SU-DHL-6 (cell line): ENCODE data around the gene LTO1.

Experiments used
- EZH2phosphoT487 ChIP-seq: fragments of 200-600 bp; sonication (generic), shearing (Covaris generic); conservative IDR thresholded peaks from 2 replicates; pipeline ENCODE4 v1.6.1; 2018; ENCODE audit warnings: mild to moderate bottlenecking, antibody characterized with exemption, low read length, moderate library complexity, mixed read lengths
- TF ChIP-seq, protein P1 (sequence below): fragments of 200-600 bp; sonication (generic); IDR thresholded peaks from one replicate; pipeline ENCODE4 v1.5.1; 2017; ENCODE audit warnings: antibody characterized with exemption, mild to moderate bottlenecking, low read length, moderate library complexity; ENCODE audit not compliant: insufficient read depth, poor library complexity, severe bottlenecking

DNA sequence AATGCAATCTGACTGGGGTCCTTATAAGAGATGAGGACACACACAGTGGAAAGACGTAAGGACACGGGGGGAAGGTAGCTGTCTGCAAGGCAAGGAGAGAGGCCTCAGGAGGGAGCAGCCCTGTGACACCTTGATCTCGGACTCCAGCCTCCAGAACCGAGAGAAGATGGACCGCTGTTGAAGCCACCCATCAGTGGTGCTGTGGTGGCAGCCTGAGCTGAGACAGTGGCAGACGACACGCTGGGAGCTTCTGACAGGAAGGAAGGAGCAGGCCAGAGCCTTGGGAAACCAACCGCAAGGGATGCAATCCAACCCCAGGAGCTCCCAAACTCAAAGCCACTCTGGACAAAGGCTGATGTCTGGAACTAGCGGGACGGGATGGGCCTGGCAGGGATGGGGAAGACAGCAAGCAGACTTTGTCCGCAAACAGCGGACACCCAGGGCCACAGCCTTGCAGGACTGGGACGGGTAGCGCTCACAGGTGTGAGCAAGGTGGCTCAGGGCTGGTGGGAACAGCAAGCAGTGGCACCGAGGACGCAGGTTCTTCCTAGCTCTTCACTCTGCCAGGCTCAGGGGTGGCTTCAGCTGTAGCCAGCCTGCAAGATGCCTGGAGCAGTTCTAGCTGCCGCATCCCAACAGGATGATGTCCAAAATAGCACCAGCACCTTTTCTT is 10.9 kb downstream of the LTO1 start:
- TF ChIP-seq, protein P1, sequence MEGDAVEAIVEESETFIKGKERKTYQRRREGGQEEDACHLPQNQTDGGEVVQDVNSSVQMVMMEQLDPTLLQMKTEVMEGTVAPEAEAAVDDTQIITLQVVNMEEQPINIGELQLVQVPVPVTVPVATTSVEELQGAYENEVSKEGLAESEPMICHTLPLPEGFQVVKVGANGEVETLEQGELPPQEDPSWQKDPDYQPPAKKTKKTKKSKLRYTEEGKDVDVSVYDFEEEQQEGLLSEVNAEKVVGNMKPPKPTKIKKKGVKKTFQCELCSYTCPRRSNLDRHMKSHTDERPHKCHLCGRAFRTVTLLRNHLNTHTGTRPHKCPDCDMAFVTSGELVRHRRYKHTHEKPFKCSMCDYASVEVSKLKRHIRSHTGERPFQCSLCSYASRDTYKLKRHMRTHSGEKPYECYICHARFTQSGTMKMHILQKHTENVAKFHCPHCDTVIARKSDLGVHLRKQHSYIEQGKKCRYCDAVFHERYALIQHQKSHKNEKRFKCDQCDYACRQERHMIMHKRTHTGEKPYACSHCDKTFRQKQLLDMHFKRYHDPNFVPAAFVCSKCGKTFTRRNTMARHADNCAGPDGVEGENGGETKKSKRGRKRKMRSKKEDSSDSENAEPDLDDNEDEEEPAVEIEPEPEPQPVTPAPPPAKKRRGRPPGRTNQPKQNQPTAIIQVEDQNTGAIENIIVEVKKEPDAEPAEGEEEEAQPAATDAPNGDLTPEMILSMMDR: no peak
- TF ChIP-seq EZH2phosphoT487: no peak
